ENCODE data around the gene EPS8. TPM values are rescaled to one million over a fixed set of nuclear protein-coding genes. Genes with fewer than 3 reads are reported as not detected.

The EPS8 gene
- total RNA-seq, 1 experiment from 2014 or later, result 186 TPM

- DNase-seq (ENCODE audit: low read depth, low spot score), result no peak
- in situ Hi-C loops (cut with HindIII; ENCODE audit: low pct_unique_long_range_greater_than_20kb, low sequenced_read_pairs), result no loop called here
These were observed 77.0 kb downstream of the EPS8 start for GRCh38 chr12:15712160-15712559.

DNA sequence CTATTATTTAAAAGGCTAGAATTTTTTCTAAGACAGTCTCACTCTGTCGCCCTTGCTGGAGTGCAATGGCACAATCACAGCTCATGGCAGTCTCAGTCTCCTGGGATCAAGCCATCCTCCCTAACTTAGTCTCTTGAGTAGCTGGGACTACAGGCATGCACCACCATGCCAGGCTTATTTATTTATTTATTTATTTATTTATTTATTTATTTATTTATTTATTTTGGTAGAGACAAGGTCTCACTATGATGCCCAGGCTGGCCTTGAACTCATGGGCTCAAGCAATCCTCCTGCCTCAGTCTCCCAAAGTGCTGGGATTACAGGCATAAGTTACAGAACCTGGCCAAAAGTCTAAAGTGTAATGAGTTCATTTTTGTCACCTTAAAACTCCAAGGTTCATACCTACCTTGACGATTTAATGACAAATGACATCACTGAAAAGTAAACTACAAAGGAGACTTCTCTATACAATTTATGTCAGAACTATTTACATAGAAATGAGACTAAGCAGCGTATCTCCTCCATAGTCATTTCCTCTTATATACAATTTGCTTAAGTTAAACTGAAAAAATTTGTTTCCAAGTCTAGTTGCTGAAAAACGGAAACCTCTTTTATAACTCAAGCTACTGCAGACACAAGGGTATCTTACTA lies 78.2 kb downstream of the EPS8 start:
- DNase-seq (ENCODE audit: low read depth, low spot score), result no peak
- in situ Hi-C loops (cut with HindIII; ENCODE audit: low pct_unique_long_range_greater_than_20kb, low sequenced_read_pairs), result no loop called here

DNA sequence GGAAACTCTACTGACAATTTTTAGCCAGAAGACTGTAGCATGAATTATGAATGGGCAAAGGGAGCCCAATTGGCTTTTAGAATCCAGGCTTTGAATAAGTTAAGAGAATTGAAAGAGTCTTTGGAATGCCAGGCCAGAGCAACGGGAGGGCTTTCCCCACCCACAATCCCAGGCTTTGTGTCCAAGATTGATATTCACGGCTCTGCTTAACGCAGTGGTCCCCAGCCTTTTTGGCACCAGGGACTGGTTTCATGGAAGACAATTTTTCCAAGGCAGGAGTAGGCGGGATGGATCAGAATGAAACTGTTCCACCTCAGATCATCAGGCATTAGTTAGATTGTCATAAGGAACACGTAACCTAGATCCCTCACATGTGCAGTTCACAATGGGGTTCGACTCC lies 79.6 kb downstream of the EPS8 start:
- peak; percentile 37 for DNase-seq (ENCODE audit: low read depth, low spot score)
- in situ Hi-C loops (cut with HindIII; ENCODE audit: low pct_unique_long_range_greater_than_20kb, low sequenced_read_pairs), result no loop called here

DNA sequence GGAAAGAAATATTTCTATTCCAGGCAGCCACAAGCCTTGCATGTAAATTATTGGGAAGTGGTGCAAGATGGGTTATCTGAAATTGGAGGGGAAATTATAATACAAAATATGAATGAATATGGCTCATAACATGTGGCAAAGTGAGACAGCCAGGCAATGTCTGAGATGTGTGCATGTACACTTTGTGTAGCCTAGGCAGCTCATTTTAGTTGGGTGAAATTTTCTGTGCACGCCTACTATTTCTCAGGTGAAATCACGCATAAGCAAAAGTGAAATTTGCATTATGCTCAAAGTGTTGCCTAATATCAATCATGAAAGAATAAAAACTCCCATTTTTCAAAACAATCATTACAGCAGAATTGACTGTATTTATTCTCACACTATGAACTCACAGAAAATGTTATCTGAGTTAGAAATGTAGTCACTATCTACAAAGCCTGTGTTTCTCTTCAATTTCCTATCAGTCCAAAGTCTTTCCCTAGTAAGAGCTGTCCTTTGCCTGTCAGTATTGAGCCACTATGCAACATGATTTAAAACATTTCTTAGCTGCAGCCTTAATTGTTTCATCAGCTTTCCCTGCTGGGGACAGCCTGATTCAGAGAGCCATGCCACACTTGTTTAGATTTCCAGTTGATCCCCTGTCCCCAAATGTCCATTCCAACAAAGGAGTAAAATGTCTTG lies 80.7 kb downstream of the EPS8 start:
- DNase-seq (ENCODE audit: low read depth, low spot score), result no peak
- in situ Hi-C loops (cut with HindIII; ENCODE audit: low pct_unique_long_range_greater_than_20kb, low sequenced_read_pairs), result no loop called here

DNA sequence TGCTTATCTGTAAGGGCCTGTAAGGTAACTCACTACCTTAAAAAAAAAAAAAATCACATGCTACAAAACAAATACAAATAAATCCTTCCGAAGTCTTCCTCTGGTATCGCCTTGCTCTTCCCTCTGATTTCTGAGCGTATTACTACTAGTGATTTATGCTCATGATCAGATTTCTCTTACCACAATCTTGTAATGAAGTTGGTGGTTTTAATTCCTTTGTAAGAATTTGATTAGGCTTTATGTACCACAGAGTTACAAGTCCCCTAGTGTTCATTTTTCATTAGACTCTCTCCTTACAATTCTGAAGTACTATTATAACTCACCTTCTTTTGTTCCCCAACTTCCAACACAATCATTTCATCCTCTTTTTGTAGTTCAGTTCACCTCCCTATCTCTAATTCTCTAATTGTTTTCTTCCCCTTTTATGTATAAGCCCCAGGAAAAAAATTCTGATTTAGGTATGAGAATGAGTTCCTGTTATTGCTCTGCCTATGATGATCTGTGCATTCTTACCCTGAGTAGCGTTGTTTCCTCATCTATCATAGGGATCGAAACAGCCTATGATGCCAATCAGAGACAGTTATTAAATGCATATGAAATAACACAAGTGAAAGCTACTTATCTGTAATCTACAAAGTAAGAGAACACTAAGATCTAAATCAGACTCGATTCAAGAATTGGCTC lies 81.5 kb downstream of the EPS8 start:
- in situ Hi-C loops (cut with HindIII; ENCODE audit: low pct_unique_long_range_greater_than_20kb, low sequenced_read_pairs), result no loop called here
- no peak for DNase-seq (ENCODE audit: low read depth, low spot score)

DNA sequence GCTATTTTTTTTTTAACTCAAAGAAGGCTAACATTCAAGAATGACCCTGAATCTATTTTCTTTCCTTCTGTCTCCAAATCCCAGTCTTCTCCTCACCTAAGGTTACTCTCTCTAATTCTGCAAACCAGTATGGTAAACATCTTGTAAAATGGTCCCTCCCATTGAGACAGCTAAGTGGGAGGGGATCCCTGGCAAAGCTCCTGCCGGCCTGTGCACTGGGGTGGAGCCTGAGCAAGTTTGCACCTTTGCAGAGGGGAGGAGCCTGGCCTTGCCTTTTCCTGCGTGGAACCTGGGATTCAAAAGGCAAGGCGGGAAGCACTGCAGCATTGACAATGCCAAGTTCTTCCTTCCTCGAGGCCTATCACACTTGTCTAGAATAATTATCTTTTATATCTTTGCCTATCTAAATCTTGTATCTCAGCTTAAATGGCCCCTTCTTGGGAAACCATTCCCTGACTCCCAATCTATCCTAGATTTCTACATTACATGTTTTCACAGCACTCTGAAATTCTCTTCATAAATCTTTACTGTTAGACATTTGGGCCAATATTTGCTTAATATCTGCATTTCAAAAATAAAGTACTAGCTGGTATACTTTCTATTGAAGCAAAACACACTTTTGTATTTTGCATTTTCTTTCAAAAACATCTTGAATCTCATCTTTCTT lies 83.0 kb downstream of the EPS8 start:
- no peak for DNase-seq (ENCODE audit: low read depth, low spot score)
- in situ Hi-C loops (cut with HindIII; ENCODE audit: low pct_unique_long_range_greater_than_20kb, low sequenced_read_pairs), result no loop called here

DNA sequence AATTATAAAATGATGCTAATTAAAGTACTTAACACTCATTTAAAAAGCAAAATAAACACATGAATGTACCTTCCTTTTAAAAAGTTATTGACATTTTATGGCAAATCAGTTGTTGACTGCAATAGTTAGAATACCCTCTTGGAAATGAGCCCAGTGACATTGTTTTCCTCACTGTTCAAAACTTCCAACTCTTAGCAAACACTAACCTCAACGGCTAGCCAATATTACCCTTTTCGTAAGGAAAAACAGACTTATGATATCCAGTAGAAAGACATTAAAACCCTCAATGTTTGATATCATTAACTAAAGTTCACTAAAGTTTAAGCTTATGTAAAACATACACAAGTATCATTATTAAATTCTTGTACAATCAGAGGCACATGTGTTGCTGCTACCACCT lies 83.6 kb downstream of the EPS8 start:
- no peak for DNase-seq (ENCODE audit: low read depth, low spot score)
- in situ Hi-C loops (cut with HindIII; ENCODE audit: low pct_unique_long_range_greater_than_20kb, low sequenced_read_pairs), result no loop called here

GRCh38 chr12:15702276-15702675 lies 86.9 kb downstream of the EPS8 start:
- in situ Hi-C loops (cut with HindIII; ENCODE audit: low pct_unique_long_range_greater_than_20kb, low sequenced_read_pairs), result no loop called here
- no peak for DNase-seq (ENCODE audit: low read depth, low spot score)

GRCh38 chr12:15701631-15702156 lies 87.5 kb downstream of the EPS8 start:
- in situ Hi-C loops (cut with HindIII; ENCODE audit: low pct_unique_long_range_greater_than_20kb, low sequenced_read_pairs), result no loop called here
- no peak for DNase-seq (ENCODE audit: low read depth, low spot score)

- in situ Hi-C loops (cut with HindIII; ENCODE audit: low pct_unique_long_range_greater_than_20kb, low sequenced_read_pairs), result no loop called here
These were observed 88.0 kb downstream of the EPS8 start for GRCh38 chr12:15701206-15701605.

GRCh38 chr12:15700595-15700994 lies 88.6 kb downstream of the EPS8 start:
- peak; percentile 56 for DNase-seq (ENCODE audit: low read depth, low spot score)
- in situ Hi-C loops (cut with HindIII; ENCODE audit: low pct_unique_long_range_greater_than_20kb, low sequenced_read_pairs), result no loop called here

More at GRCh38 chr12:15701206-15701605, 88.0 kb downstream of the EPS8 start:
- DNase-seq (ENCODE audit: low read depth, low spot score), result no peak

GRCh38 chr12:15699886-15700285 lies 89.3 kb downstream of the EPS8 start:
- in situ Hi-C loops (cut with HindIII; ENCODE audit: low pct_unique_long_range_greater_than_20kb, low sequenced_read_pairs), result no loop called here
- no peak for DNase-seq (ENCODE audit: low read depth, low spot score)

DNA sequence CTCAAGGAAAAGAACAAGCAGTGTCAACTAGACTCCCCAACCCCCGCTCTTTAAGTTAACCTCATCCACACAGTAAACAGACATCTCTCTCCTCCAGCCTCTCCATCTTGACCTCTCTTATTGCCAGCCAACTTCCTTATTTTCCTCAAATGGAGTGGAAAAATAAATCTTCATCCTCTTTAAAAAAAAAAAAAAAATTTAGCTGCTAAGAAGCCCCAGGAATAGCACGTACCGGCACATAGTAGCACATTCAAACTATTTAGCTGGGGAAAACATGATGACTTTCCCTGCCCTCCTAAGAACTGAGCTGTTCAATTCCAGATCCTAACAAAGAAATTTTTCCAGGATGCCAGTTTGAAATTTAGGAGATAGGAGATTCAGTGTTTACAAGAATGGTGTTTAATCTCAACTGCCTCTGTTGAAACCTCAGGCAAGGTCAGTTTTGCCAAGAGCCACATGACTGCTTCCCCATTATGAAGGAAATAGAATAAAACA lies 90.8 kb downstream of the EPS8 start:
- in situ Hi-C loops (cut with HindIII; ENCODE audit: low pct_unique_long_range_greater_than_20kb, low sequenced_read_pairs), result no loop called here
- no peak for DNase-seq (ENCODE audit: low read depth, low spot score)

- in situ Hi-C loops (cut with HindIII; ENCODE audit: low pct_unique_long_range_greater_than_20kb, low sequenced_read_pairs), result no loop called here
- no peak for DNase-seq (ENCODE audit: low read depth, low spot score)
These were observed 92.0 kb downstream of the EPS8 start for GRCh38 chr12:15697201-15697600.

DNA sequence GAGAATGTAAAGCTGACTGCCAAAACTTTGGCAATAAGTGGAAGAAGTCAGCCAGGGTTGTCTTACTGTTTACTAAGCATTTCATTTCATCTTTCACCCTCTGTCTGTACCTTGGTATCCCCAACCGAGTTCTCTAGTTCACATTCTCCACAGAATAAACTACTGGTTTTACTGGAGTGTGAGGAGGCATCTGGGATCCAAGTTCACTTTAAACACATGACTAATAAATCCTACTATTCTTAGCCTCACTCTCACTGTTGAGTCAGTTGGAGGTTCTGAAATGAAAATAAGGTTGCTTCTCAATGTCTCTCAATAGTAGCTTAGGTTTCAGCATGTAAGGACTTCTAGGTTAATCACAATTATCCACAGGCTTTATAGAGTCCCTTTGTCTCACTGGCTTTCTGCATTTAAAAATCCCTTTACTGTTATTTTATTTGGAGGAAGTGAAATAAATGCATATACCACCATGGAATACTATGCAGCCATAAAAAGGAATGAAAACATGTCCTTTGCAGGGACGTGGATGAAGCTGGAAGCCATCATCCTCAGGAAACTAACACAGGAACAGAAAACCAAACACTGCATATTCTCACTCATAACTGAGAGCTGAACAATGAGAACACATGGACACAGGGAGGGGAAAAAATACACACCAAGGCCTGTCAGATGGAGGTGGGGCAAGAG lies 95.8 kb downstream of the EPS8 start:
- in situ Hi-C loops (cut with HindIII; ENCODE audit: low pct_unique_long_range_greater_than_20kb, low sequenced_read_pairs), result no loop called here
- no peak for DNase-seq (ENCODE audit: low read depth, low spot score)

GRCh38 chr12:15691388-15691787 lies 97.8 kb downstream of the EPS8 start:
- DNase-seq (ENCODE audit: low read depth, low spot score), result peak; percentile 34
- in situ Hi-C loops (cut with HindIII; ENCODE audit: low pct_unique_long_range_greater_than_20kb, low sequenced_read_pairs), result no loop called here

DNA sequence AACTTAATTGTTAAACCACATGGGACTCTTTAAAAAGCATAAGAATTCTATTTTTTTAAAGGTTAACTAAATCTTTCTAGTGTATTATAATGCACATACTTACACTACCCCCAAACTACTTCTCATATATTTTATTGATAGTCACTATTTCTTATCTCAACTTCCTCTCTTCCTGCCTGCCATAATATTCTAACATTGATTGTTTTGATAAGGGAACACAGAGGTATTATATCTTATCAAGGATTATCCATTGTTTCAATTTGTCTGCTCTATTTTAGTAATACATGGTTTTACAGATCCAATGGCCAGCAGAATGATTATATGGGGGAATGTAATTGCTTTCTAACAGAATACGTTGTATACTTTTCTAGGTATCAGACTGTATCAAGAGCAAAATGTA lies 98.9 kb downstream of the EPS8 start:
- in situ Hi-C loops (cut with HindIII; ENCODE audit: low pct_unique_long_range_greater_than_20kb, low sequenced_read_pairs), result no loop called here
- DNase-seq (ENCODE audit: low read depth, low spot score), result no peak
